ENCODE results near the gene SLC6A9. TPM values are rescaled to one million over a fixed set of nuclear protein-coding genes. Genes with fewer than 3 reads are reported as not detected.

Gene SLC6A9
- total RNA-seq, 2 experiments from 2014 or later: 0.17 TPM; not detected in 1

DNA sequence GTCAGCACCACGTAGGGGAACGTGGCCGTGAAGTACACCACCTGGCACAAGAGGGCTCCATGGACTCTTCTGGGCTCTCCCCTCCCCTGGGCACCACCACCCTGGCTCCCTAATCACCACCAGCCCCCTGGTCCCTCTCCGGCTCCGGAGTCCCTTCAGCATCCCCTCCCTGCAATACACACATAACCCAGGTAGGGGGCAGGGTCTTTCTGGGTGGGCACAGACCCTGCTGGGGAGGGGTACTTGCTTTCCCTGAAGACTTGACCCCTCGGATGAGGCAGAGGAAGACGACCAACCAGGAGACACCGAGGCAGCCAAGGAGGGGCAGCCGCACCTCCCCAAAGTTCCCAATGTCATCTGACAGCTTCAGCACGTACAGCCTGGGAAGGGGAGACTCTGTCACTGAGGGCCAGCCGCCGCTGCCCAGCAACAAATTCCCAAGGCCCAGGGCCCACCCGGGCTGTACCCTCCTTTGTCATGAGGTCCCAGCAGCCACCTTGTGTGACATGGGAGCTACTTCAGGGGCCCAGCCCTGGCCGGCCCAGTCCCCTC lies 28.6 kb downstream of the SLC6A9 start:
- DNase-seq (no peak), ATAC-seq (ENCODE audit: poor library complexity) (no peak)
- Histone ChIP-seq H3K27me3 (ENCODE audit: control insufficient read depth in 1 of 2, insufficient read depth in 2 of 2, low read length in 2 of 2) (no peaks in the 10 kb centered on the region), H3K27ac (ENCODE audit: low read depth in 1 of 2, low read length in 2 of 2) (no peak overlapping the region), H3K36me3 (ENCODE audit: insufficient read depth, low read length) (no peaks in the 10 kb centered on the region), H3K9me3 (ENCODE audit: control insufficient read depth in 1 of 2, insufficient read depth in 1 of 2, low read length in 2 of 2) (no peaks in the 10 kb centered on the region), H3K4me3 (ENCODE audit: low read length) (no peak overlapping the region), H3K4me1 (ENCODE audit: insufficient read depth, low read length) (no peaks in the 10 kb centered on the region)
- ChIA-PET POLR2A (no interaction called here), CTCF (no interaction called here)
- no peaks in the 10 kb centered on the region for H3K27me3 Mint-ChIP-seq
- H3K27ac Mint-ChIP-seq: no peak overlapping the region
- no peak for TF ChIP-seq CTCF (IDR thresholded peaks at IDR 0.05)
- intact Hi-C loops (cut with DNase I, micrococcal nuclease): no loop called here
- H3K36me3 Mint-ChIP-seq (ENCODE audit: low read depth): no peaks in the 10 kb centered on the region
- H3K4me3 Mint-ChIP-seq: no peak overlapping the region
- H3K4me1 Mint-ChIP-seq (ENCODE audit: low read depth): no peaks in the 10 kb centered on the region
- no peaks in the 10 kb centered on the region for H3K9me3 Mint-ChIP-seq

DNA sequence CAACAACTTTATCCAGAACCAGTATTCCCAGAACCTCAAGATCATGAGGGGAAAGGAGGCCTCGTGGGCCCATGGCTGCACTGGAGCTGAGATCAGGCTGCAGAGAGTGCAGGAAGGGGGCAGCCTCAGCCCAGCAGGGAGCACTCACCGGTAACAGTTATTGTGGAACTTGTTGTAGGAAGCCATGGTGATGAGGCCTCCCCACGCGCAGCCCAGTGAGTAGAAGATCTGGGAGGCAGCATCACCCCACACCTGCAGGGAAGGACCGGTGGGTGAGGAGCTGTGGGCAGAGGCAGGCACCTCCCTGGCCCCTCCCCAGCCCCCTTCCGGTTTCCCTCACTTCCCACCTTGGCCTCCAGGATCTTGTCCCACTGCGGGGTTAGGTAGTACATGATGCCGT lies 29.1 kb downstream of the SLC6A9 start:
- TF ChIP-seq CTCF (IDR thresholded peaks at IDR 0.05): no peak
- Mint-ChIP-seq H3K4me1 (ENCODE audit: low read depth) (no peaks in the 10 kb centered on the region), H3K27me3 (no peaks in the 10 kb centered on the region), H3K36me3 (ENCODE audit: low read depth) (no peaks in the 10 kb centered on the region), H3K27ac (no peak overlapping the region), H3K4me3 (no peak overlapping the region), H3K9me3 (no peaks in the 10 kb centered on the region)
- Histone ChIP-seq H3K4me3 (ENCODE audit: low read length) (no peak overlapping the region), H3K27me3 (ENCODE audit: control insufficient read depth in 1 of 2, insufficient read depth in 2 of 2, low read length in 2 of 2) (no peaks in the 10 kb centered on the region), H3K27ac (ENCODE audit: low read depth in 1 of 2, low read length in 2 of 2) (no peak overlapping the region), H3K9me3 (ENCODE audit: control insufficient read depth in 1 of 2, insufficient read depth in 1 of 2, low read length in 2 of 2) (no peaks in the 10 kb centered on the region), H3K36me3 (ENCODE audit: insufficient read depth, low read length) (no peaks in the 10 kb centered on the region), H3K4me1 (ENCODE audit: insufficient read depth, low read length) (no peaks in the 10 kb centered on the region)
- DNase-seq: no peak
- intact Hi-C loops (cut with DNase I, micrococcal nuclease): no loop called here
- ChIA-PET POLR2A (no interaction called here), CTCF (no interaction called here)
- no peak for ATAC-seq (ENCODE audit: poor library complexity)

DNA sequence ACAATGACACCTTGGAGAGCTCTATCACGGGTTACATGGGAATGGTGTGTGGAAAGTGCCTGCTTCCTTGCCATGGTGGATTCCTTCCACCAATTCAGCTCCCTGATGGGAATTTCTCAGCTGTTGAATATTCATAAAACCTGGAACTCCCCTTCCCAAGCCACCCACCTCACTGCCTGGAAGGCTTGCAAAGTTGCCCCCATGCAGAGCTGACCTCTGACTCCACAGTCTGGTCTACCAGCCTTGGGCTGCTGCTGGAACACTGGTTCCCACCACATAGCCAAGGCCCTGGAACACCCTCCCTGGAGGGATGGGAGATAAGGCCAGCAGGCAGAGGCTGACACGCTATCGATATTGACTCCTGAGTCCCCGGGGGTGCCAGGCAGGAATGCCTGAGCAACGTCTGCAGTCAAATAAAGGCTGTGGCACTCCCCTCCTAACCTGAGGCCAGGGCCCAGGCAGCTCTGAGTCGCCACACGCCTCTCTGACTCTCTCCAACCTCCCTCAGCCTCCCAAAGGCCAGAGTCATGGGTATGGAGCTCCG lies 31.1 kb downstream of the SLC6A9 start:
- POLR2A ChIA-PET: no interaction called here
- CTCF ChIA-PET: no interaction called here
- H3K9me3 Mint-ChIP-seq: no peaks in the 10 kb centered on the region

More for the DNA sequence above, 31.1 kb downstream of the SLC6A9 start:
- no peaks in the 10 kb centered on the region for H3K9me3 ChIP-seq (ENCODE audit: control insufficient read depth in 1 of 2, insufficient read depth in 1 of 2, low read length in 2 of 2)
- no peak overlapping the region for H3K4me3 Mint-ChIP-seq
- ATAC-seq (ENCODE audit: poor library complexity) (no peak), DNase-seq (no peak)
- H3K27ac ChIP-seq (ENCODE audit: low read depth in 1 of 2, low read length in 2 of 2): no peak overlapping the region
- no peak overlapping the region for H3K27ac Mint-ChIP-seq
- no peaks in the 10 kb centered on the region for H3K4me1 ChIP-seq (ENCODE audit: insufficient read depth, low read length)
- H3K4me1 Mint-ChIP-seq (ENCODE audit: low read depth): no peaks in the 10 kb centered on the region
- no peaks in the 10 kb centered on the region for H3K36me3 Mint-ChIP-seq (ENCODE audit: low read depth)
- no peaks in the 10 kb centered on the region for H3K27me3 Mint-ChIP-seq
- no peaks in the 10 kb centered on the region for H3K27me3 ChIP-seq (ENCODE audit: control insufficient read depth in 1 of 2, insufficient read depth in 2 of 2, low read length in 2 of 2)
- TF ChIP-seq CTCF (IDR thresholded peaks at IDR 0.05): no peak
- no peaks in the 10 kb centered on the region for H3K36me3 ChIP-seq (ENCODE audit: insufficient read depth, low read length)
- intact Hi-C loops (cut with DNase I, micrococcal nuclease): no loop called here
- H3K4me3 ChIP-seq (ENCODE audit: low read length): no peak overlapping the region

Measured in CD4-positive, alpha-beta T cell (primary cell).